Retinal pigment epithelial cell (primary cell): Measurements from ENCODE around the gene LCN2.

Experiments
- DNase-seq: peaks from one replicate; pipeline ENCODE4 v3.0.0-alpha.2; 2010; ENCODE audit warnings: low read depth
- H3K4me3 ChIP-seq: 2 replicates; pipeline ENCODE4 v1.5.1; 2011; ENCODE audit warnings: mild to moderate bottlenecking, low read length, control low read depth, moderate library complexity
- CTCF ChIP-seq: conservative IDR thresholded peaks from 2 replicates; pipeline ENCODE4 v1.5.1; 2011; ENCODE audit warnings: low read depth, low read length, control low read depth, inconsistent platforms

Gene LCN2

GRCh38 chr9:128149001-128149701, at the start of gene LCN2:
TSS of gene LCN2 (plus strand) at chr9:128149453. CDS start at chr9:128149526, 73 bp downstream.
- no peak within 1 kb of the TSS for H3K4me3 ChIP-seq
- DNase-seq = no peak
- no peak for TF ChIP-seq CTCF

GRCh38 chr9:128099932-128100491, 49.2 kb upstream of the LCN2 start:
- peak overlapping the region; percentile 74 for H3K4me3 ChIP-seq
- no peak for DNase-seq
- TF ChIP-seq CTCF = no peak

- no peak for DNase-seq
- H3K4me3 ChIP-seq = peak overlapping the region; percentile 74
Measured at GRCh38 chr9:128100581-128100980, 48.7 kb upstream of the LCN2 start.

GRCh38 chr9:128101231-128101661, 48.0 kb upstream of the LCN2 start:
- no peak for DNase-seq
- TF ChIP-seq CTCF = no peak

More at GRCh38 chr9:128100581-128100980, 48.7 kb upstream of the LCN2 start:
- TF ChIP-seq CTCF = no peak

GRCh38 chr9:128101690-128102089, 47.6 kb upstream of the LCN2 start:
- no peak for DNase-seq
- no peak for TF ChIP-seq CTCF
- no peak overlapping the region for H3K4me3 ChIP-seq

More at GRCh38 chr9:128101231-128101661, 48.0 kb upstream of the LCN2 start:
- H3K4me3 ChIP-seq = no peak overlapping the region

GRCh38 chr9:128102196-128102595, 47.1 kb upstream of the LCN2 start:
- H3K4me3 ChIP-seq = no peak overlapping the region
- no peak for DNase-seq
- no peak for TF ChIP-seq CTCF
